HG02588 (cell line): ENCODE data around the gene PACS1.
"Not testable (repeated sequence)": the region's sequence is repeated elsewhere in the genome, so short reads cannot be mapped to it uniquely, and the experiment has no call there.

Experiments used
- ATAC-seq: cut with Tn5 transposase; IDR thresholded peaks from one replicate; pipeline ENCODE4 v1.9.1; 2021; ENCODE audit warnings: mild to moderate bottlenecking, moderate library complexity; ENCODE audit not compliant: unreplicated experiment

The PACS1 gene

DNA sequence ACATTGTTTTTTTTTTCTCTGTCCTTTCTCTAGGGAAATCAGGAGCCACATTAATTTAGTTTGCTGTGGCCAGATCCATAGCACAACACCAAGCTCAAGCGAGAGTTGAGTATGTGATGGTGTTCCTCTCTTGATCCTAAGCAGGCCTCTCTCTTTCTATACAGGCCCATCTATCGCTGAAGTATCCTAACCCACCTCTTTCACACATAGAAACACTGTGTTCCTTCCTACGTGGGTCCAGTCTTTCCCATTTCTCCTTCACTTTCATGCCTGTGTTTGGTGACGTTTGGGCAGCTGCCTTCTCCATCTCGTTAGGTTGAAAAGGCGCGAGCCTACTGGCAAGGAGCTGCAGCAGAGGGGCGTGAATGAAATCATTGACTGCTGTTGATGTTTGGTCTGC is 2.4 kb downstream of the PACS1 start:
- ATAC-seq, result no peak

- no peak for ATAC-seq
Measured at GRCh38 chr11:66073669-66074068, 3.6 kb downstream of the PACS1 start.

DNA sequence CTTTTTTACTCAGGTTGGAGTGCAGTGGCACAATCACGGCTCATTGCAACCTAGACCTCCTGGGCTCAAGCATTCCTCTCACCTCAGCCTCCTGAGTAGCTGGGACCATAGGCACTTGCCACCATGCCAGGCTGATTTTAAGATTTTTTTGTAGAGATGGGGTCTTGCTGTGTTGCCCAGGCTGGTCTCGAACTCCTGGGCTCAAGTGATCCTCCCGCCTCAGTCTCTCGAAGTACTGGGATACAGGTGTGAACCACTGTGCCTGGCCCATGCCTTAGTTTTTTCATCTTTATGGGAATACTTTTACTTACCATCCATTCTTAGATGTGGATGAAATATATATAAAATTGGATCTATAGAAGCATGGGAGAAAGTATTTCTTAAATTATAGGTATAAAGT is 5.2 kb downstream of the PACS1 start:
- no peak for ATAC-seq

- no peak for ATAC-seq
Measured at GRCh38 chr11:66076561-66076960, 6.5 kb downstream of the PACS1 start.

DNA sequence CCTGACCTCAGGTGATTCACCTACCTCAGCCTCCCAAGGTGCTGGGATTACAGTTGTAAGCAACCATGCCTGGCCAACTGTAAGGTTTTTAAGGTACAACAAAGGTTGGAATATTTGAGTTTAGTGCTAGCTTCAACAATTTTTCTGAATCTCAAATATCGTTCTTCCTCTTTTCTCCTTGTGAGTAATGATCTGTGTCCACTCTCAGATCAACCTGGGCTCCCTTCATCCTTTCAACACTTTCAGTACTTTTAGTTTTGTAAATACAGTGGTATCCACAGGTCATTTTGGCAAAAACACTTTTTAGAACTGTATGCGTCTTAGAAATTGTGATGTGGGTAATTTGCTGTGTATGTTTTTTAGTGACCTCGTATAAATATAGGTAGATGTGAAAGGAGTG is 7.9 kb downstream of the PACS1 start:
- ATAC-seq, result no peak

GRCh38 chr11:66078949-66079348 is 8.9 kb downstream of the PACS1 start:
- ATAC-seq, result not testable (repeated sequence)

- ATAC-seq, result no peak
Measured at GRCh38 chr11:66080055-66080817, 10.2 kb downstream of the PACS1 start.

GRCh38 chr11:66081505-66081904 is 11.4 kb downstream of the PACS1 start:
- ATAC-seq, result peak; percentile 72

DNA sequence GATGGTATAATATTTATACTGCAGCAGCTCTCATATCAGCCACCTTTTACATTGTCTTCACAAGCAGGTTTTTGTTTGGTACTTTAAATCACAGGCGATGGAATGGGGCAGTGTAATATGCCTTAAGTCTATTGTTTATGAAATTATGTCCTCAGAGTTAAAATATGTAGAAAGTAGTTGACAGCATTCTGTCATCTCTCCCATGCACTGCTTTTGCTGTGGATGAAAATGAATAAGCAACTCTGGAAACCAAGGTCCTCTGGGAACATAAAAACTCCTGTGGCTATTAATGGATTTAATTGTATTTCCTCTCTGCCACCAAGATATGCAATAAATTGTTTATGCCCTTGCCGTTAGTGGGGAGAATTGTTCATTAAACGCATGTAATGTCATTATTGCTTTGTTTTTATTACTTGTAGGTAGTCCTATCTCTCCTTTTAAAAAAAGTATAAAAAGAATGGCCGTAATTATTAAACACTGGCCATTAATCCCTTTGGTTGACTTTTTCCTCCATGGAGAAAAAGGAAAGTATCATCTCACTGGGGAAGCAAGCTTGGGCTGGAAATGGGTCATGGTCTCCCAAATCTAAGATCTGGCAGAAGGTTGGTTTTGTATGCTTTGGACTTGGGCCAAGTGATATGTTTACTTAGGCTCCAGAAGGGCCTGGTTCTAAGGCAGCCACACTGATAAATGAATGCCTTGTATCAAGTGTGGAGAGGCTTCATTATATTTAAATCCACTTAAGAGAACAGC is 13.1 kb downstream of the PACS1 start:
- no peak for ATAC-seq

GRCh38 chr11:66083767-66084166 is 13.7 kb downstream of the PACS1 start:
- ATAC-seq, result no peak

DNA sequence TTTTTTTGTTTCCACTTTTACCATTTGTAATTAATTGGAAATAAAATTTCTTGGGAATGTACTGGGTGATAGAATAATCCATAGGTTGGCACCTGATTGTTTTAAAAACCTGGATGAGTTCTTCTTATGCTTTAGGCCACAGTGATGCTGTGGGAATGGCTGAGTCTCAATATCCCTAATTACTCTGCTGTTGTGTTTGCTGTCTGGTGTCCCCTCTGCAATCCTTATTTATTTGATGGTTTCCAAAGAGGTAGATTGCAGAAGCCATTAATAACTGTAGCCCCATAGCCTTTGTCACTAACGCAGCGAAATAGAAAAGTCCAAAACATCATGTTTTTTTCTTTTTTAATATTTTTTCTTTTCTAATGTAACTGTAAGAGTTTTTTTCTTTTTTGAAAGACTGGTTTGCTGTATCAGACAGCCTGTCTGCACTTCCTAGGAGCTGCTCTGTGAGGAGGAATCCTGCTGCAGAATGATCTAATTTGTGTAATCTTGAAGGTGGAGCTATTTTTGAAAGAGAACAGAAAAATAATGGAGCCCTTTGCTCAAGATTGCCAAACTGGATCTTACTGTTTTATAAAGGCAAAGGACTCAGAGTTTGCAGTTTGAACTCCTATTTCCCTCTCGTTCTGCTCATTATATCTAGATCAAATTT is 14.9 kb downstream of the PACS1 start:
- no peak for ATAC-seq

DNA sequence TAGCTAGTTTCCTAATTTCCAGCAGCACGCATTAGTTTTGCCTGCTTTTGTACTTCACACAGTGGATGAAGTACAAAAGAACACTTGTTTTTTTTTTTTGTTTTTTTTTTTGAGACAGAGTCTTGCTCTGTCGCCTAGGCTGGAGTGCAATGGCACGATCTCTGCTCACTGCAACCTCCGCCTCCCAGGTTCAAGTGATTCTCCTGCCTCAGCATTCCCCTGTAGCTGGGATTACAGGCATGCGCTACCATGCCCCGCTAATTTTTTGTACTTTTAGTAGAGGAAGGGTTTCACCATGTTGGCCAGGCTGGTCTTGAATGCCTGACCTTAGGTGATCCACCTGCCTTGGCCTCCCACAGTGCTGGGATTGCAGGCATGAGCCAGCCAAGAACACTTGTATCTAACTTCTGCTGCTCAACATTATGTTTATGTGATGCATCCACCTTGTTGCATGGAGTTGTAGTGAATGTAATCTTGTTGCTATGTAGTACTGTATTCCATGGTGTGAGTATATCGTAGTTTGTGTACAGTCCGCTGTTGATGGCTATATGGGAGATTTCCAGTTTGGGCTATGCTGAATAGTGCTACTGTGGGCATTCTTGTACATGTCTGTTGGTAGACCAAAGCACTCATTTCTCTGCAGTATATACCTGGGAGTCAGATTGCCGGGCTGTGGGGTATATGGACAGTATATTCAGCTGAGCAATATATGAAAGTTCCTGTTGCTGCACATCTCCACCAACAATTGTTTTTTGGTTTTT is 17.3 kb downstream of the PACS1 start:
- no peak for ATAC-seq

GRCh38 chr11:66089067-66089466 is 19.0 kb downstream of the PACS1 start:
- no peak for ATAC-seq

DNA sequence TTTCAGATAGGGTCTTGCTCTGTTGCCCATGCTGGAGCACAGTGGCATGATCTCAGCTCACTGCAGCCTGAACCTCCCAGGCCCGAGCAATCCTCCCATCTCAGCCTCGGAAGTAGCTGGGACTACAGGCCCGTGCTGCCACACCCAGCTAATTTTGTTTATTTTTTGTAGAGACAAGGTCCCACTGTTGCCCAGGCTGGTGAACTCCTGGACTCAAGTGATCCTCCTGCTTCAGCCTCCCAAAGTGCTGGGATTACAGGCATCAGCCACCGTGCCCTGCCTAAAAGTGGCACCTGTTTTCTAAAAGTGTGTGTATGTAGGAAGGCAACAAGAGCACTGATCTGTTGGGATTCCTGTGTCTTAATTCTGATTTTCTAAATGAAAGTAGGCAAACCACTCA is 20.2 kb downstream of the PACS1 start:
- ATAC-seq, result no peak

DNA sequence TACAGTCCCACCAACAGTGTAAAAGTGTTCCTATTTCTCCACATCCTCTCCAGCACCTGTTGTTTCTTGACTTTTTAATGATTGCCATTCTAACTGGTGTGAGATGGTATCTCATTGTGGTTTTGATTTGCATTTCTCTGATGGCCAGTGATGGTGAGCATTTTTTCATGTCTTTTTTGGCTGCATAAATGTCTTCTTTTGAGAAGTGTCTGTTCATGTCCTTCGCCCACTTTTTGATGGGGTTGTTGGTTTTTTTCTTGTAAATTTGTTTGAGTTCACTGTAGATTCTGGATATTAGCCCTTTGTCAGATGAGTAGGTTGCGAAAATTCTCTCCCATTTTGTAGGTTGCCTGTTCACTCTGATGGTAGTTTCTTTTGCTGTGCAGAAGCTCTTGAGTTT is 22.1 kb downstream of the PACS1 start:
- ATAC-seq, result not testable (repeated sequence)

DNA sequence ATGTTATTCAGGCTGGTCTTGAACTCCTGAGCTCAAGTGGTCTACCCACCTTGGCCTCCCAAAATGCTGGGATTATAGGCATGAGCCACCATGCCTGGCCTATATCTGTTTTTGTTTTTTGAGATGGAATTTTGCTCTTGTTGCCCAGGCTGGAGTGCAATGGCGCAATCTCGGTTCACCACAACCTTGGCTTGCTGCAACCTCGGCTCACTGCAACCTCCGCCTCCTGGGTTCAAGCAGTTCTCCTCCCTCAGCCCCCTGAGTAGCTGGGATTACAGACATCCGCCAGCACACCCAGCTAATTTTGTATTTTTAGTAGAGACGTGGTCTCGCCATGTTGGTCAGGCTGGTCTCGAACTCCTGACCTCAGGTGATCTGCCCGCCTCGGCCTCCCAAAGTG is 29.7 kb downstream of the PACS1 start:
- ATAC-seq, result not testable (repeated sequence)

- peak; percentile 60 for ATAC-seq
Measured at GRCh38 chr11:66100272-66101065, 30.4 kb downstream of the PACS1 start.

- no peak for ATAC-seq
Measured at GRCh38 chr11:66101066-66101464, 31.0 kb downstream of the PACS1 start.

DNA sequence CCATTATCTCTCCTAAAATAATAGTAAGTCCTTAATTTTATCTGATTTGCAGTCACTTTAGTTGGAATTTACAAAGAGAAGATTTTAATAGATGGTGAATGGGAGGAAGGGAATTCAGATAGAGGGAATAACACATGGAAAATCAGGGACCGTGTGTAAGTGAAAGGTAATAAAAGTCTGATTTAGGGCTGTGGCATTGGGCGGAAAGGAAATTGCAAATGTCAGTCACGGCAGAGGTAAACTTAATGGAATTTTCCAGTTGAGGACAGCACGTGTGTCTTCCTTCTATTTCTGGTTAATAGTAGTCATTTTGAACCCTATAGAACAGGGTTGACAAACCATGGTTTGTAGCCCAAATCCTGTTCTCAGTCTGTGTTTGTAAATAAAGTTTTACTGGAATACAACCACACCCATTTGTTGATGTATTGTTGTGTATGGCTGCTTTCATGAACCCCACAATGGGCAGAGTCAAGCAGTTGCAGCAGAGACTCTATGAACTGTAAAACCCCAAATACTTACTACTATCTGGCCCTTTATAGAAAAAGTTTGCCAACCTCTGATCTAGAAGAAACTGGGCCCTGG is 34.1 kb downstream of the PACS1 start:
- ATAC-seq, result no peak
